SIG-M5 treated with dmso at 0.1 percent for 504 hours (cell line): ENCODE results near the gene SCN8A.
"Not testable (repeated sequence)": the region's sequence is repeated elsewhere in the genome, so short reads cannot be mapped to it uniquely, and the experiment has no call there.

Experiments used
- DNase-seq: peaks from one replicate; lab custom pipeline; 2025; ENCODE audit not compliant: unreplicated experiment; lab: John Stamatoyannopoulos, UW

SCN8A gene

DNA sequence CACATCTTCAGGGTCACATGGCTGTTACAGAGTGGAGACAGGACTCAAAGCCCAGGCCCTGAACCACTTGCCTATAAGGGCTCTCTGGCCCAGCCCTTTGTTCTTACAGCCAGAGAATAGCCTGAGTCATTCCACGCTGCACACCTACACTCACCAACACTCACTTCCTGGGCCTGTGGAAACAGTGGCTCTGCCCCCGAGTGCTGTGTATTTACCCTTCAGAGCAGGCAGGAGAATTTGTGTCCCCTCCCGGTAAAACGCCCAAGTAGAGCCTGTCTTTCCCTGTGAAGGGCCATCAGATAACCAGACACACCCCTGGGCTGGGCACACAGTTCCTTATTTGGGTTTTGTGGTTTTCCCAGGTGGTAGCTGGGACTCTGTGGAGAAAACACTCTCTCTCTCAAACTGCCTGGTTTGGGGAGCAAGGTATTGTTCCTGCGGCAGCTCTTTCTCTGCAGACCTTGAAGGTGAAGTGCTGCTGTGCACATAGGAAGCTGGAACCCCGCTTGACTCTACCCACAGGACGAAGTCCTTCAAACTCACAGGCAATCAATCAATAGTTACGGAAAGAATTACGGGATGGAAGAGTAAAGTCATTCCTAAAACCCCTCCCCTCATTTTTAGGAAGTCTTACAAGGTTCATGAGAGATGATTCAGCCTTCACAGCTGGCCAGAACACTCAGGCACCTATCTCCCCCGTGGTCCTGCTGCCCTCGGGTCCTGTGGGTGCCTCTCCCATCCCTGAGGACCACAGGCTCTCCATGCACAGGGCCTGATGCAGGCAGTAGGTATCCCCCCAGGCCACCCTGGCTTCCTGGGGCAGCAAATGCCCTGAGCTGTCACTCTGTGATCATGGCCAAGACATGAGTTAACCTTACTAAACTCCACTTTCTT lies 237.1 kb downstream of the SCN8A start:
- DNase-seq: peak; percentile 39

GRCh38 chr12:51829011-51829481 lies 238.0 kb downstream of the SCN8A start:
- DNase-seq: no peak

DNA sequence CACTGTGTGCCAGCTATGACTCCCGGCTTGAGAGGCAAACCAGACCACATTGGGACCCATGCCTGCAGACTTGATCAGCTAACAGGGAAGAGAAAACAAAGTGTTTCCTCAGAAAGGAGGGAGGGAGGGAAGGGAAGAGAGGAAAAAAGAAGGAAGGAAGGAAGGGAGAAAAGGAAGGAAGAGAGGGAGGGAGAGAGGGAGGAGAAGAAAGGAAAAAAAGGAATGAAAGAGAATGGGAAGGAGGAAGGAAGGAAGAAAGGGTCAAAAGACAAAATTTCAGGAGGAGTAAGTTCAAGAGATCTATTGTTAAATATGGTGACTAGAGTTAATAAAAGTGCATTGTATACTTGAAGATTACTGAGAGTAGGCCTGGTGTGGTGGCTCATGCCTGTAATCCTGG lies 238.6 kb downstream of the SCN8A start:
- no peak for DNase-seq

DNA sequence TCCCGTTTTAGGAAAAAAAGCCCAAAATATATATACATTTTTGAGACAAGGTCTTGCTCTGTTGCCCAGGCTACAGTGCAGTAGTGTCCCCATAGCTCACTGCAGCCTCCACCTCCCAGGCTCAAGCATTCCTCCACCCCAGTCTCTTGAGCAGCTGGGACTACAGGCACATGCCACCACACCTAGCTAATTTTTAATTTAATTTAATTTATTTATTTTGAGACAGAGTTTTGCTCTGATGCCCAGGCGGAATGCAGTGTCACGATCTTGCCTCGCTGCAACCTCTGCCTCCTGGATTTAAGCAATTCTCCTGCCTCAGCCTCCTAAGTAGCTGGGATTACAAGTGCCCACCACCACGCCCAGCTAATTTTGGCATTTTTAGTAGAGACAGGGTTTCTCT lies 240.8 kb downstream of the SCN8A start:
- not testable (repeated sequence) for DNase-seq

DNA sequence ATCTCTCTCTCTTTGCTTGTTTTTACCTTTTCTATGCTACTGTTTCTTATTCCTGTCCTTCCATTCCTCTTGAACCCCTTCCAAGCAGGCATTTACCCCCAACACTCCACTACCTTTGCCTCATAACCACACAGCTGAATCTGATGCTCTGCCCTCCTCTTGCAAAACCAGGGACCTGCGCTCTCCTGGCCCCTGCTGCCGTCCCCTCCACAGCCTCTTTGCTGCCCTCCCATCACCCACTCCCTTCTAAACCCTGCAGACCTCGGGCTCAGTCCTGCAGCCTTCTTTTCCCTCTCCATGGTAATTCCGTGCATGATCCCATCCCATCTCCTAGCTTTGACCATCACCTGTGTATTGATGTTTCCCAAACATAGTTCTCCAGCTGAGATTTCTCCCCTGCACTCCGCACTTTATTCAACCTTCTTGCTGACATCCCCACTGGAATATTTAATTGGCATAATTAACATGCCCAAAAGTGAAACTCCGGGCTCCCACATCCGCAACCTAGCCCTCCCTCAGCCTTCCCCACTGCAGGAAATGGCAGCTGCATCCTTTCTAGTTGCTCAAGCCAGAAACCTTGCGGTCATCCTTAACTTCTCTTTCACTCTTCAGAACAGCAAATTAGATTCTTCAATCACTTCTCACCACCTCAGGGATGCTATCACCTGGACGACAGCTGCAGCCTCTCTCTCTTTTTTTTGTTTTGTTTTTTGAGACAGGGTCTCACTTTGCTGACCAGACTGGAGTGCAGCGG lies 241.5 kb downstream of the SCN8A start:
- peak; percentile 69 for DNase-seq

DNA sequence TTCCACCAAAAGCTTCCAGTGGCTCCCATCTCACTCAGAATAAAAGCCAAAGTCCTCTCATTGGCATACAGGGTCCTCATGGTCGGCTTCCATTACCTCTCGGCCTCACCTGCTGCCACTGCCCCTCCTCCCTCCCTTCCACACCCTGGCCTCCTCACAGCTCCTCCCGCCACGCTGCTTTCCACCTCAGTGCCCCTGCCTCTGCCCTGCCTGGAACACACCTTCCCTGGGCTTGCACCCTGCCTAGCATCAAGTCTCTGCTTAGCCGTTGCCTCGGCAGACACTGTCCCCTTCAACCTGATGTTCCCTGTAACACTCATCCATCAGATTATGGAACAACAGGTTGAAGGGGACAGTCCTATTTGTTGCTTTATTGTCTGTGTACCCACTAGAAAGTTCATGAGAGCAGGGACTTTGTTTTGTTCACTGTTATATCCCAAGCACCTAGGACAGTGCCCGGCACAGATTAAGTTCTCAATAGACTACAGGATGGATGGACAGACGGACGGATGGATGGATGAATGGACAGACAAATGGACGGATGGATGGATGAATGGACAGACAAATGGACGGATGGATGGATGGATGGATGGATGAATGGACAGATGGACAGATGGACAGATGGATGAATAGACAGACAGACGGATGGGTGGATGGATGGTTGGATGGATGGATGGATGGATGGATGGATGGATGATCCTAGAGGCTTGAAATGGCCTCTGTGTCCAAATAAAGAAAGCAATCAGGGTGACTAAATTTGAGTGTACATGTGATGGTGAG lies 242.6 kb downstream of the SCN8A start:
- no peak for DNase-seq

- no peak for DNase-seq
Measured at GRCh38 chr12:51834411-51834810, 243.4 kb downstream of the SCN8A start.

GRCh38 chr12:51836041-51836826 lies 245.2 kb downstream of the SCN8A start:
- DNase-seq: no peak

GRCh38 chr12:51836827-51837173 lies 245.8 kb downstream of the SCN8A start:
- DNase-seq: no peak

DNA sequence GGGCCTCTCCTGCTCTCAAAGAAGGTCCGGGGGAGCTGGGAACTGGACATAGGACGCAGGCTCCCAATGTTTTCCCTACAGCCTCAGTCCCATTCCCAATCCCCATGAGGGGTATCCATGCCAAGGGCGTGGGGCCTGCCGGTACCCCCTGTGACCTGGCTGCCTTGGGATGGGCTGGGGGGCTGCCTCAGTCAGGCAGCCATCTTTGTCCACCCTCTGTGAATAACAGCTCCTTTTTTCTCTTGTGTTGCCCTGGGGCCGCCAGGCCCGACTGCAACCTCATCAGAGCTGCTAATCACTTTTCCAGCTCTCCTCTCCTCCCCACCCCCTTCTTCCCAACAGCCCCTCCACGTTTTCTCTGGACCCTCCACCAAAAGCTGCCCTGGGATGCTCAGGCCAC lies 246.3 kb downstream of the SCN8A start:
- DNase-seq: no peak

DNA sequence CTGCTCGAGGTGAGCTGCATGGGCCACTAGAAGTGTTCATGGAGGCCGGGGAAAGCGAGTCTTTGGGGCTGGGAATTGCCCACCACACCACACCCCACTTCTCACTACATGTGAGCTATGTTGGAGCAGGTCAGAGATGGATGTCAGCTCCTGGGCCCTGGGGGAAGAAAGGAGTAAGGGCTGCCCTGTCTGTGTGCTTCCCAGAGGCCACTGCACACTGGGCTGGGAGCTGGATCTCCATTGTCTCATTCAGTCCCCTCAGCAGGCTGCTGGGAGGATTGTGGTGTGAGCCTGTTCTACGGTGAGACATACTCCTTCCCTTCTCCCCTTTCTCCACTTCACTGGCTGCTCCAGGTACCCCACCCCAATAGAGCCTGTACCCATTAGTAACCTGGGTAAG lies 247.0 kb downstream of the SCN8A start:
- DNase-seq: no peak

DNA sequence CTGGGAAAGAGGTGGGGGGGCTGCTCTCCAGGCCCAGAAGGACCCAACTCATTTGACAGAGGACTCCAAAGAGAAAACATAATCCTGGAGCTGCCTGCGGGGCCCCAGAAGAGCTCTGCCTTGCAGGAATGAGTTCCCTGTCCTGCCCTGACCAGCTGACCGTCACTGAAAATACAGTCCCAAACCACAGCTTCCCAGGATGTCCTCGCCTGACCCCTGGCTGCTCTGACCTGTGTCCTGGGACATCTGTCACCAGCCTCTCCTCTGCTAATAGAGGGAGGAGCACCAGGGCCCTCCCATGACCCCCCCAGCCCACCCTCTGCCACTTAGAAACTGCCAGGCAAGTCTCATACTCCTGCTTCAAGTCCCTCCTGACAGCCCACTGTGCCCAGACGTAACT lies 247.7 kb downstream of the SCN8A start:
- DNase-seq: no peak

DNA sequence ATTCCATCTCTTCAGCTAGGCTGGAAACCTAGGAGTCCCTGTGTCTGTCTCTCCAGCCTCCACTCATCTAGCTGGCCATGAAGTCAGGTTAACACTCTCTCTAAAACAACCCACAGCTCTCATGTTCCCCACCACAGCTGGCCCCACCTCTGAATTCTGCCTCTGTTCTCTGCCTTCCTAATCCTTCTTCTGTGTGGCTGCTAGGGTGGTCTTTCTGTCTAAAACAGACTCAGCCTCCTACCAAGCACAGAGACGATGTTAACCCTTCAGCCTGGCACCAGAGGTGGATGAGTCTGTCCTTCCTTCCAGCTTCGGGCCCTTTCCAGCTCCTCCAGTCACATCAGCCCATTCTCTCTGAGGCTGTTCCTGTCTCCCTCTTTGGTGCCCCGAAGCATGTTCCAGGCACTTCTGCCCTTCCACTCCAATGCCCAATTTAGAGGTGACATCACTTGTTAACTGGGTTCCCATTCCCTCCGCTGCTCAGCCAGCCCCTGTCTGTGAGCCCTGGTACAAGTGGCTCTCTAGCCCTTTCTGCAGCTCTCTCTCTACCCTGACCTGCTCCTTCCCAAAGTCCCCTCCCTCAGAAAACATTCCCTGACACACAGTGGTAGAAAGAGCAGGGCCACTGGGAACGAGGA lies 248.4 kb downstream of the SCN8A start:
- no peak for DNase-seq

- DNase-seq: no peak
Measured at GRCh38 chr12:51840966-51841365, 249.9 kb downstream of the SCN8A start.

DNA sequence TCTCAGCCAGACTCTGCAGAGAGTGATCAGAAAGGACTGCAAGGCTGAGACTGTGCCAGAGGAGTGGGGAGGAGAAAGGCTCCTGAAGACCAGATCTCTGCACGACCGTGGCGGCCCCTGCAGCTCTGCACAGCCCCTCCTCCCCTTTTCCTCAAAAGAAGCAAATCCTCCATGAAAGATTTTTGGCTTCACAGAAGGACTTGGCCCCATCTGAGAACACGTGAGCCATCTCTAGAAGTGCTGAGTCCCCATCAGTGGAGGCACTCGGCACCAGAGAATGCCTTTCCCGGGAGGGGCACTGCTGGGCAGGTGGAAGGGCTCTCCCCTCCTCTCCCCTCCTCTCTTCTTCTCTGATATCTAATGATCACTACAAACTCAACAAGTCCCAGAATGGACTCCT lies 250.7 kb downstream of the SCN8A start:
- DNase-seq: no peak

DNA sequence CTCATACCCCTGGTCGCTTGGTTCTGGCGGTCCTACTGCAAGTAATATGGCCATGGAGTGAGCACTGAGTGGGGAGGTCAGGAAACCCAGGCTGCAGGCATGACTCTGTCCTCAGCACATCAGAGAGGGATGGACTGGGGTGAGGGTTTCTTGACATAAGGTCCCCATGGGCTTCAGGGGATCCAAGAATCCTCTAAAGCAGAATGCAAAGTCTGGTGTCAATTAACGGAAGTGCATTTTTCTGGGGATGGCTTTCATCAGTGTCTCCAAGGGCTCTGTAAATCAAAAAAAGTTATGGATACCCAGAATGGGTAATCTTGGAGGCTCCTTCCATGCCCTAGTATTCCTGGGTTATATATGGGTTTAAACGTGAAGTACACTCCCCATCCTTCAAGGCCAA lies 253.8 kb downstream of the SCN8A start:
- no peak for DNase-seq

- no peak for DNase-seq
Measured at GRCh38 chr12:51845482-51845881, 254.4 kb downstream of the SCN8A start.

DNA sequence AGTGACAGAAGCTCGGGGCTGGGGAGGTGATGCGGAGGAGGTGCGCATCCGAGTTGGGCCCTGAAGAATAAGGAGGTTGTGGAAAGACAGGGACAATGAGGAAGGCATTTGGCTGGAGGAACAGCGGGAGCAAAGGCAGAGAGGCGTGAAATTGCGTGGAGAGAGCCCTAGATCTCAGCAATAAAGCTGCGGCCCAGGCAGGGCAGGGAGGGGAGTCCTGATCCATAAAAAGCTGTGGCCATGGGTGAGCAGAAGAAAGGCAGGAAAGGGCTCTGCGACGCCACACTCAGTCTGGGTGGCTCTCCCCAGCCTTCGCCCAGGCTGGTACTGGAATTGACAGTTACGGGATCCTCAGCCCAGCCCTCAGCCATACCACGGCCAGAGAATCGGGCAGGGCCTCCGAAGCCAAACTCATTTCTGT lies 255.2 kb downstream of the SCN8A start:
- no peak for DNase-seq

DNA sequence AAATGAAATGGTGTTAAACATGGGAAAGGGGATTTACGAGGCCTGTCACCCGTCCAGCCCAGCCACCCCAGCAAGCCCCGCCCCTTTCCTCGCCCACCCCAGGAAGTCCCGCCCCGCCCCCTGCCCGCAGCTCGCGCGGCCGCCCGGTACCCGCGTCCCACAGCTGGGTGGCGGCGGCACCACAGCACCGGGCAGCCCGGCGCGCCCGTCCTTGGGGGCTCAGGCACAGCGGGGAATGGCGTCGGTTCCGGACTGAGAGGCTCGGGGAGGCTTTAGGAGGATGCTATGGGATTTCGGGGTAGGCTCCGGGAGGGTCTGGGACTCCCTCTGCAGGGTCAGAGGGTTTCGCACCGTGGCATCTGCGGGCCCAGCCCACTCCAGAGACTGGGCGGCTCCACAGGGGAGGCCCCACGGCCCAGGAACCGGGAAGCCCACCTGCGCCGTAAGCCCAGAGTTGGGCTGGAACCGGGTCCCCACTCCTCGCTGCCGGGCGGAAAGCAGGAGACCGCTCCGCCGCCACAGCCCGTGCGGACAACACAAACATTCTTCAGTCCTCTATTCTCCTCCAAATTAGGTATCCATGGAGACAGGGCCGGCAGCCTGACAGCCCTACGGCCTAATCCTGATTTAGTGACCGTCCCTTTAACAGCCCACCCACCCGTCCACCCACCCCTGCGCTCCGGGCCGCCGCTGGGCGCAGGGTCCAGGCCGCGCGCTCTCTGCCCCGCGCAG lies 256.0 kb downstream of the SCN8A start:
- no peak for DNase-seq
